SK-N-SH treated with all-trans-retinoic acid at 6 μM for 48 hours (cell line): ENCODE measurements around the gene GSX1.
"Not testable (repeated sequence)": the region's sequence is repeated elsewhere in the genome, so short reads cannot be mapped to it uniquely, and the experiment has no call there.

Experiments used
- ATAC-seq: fragments of 200-7000 bp; cut with Tn5 transposase; 3 replicates; pipeline ENCODE4 v1.9.1; 2020; ENCODE audit warnings: mild to moderate bottlenecking, moderate library complexity
- ARNTL ChIP-seq: fragments of 450-650 bp; formaldehyde crosslinking; IDR thresholded peaks from 2 replicates; pipeline ENCODE4 v1.5.0; 2020; ENCODE audit warnings: low read depth, mild to moderate bottlenecking, moderate library complexity, borderline replicate concordance
- BACH2 ChIP-seq: fragments of 250-450 bp; sonication (Bioruptor Pico); IDR thresholded peaks from 2 replicates; pipeline ENCODE4 v1.9.0; 2021; ENCODE audit warnings: mild to moderate bottlenecking, borderline replicate concordance
- CREB5 ChIP-seq: fragments of 250-450 bp; sonication (Bioruptor Pico); IDR thresholded peaks from 2 replicates; pipeline ENCODE4 v1.5.1; 2020; ENCODE audit warnings: low read depth, mild to moderate bottlenecking, moderate library complexity
- CSDC2 ChIP-seq: fragments of 250-450 bp; sonication (Bioruptor Pico); IDR thresholded peaks from 2 replicates; pipeline ENCODE4 v1.5.0; 2020; ENCODE audit warnings: mild to moderate bottlenecking, moderate library complexity
- CSRNP3 ChIP-seq: fragments of 250-450 bp; sonication (Bioruptor Pico); IDR thresholded peaks from 2 replicates; pipeline ENCODE4 v1.5.1; 2021; ENCODE audit warnings: mild to moderate bottlenecking, moderate library complexity
- GLIS3 ChIP-seq: fragments of 250-450 bp; sonication (Bioruptor Pico); IDR thresholded peaks from 2 replicates; pipeline ENCODE4 v1.5.0; 2020; ENCODE audit warnings: mild to moderate bottlenecking, moderate library complexity
- ISL1 ChIP-seq: fragments of 250-450 bp; sonication (Bioruptor Pico); IDR thresholded peaks from 2 replicates; pipeline ENCODE4 v2.1.2; 2022; ENCODE audit warnings: mild to moderate bottlenecking, moderate library complexity
- OSR1 ChIP-seq: fragments of 250-450 bp; sonication (Bioruptor Pico); IDR thresholded peaks from 2 replicates; pipeline ENCODE4 v1.8.0; 2022; ENCODE audit warnings: moderate library complexity, mild to moderate bottlenecking, inconsistent platforms
- PATZ1 ChIP-seq: fragments of 250-450 bp; sonication (Bioruptor Pico); IDR thresholded peaks from 2 replicates; pipeline ENCODE4 v1.8.0; 2020; ENCODE audit warnings: mild to moderate bottlenecking, moderate library complexity, borderline replicate concordance
- POU6F1 ChIP-seq: fragments of 250-450 bp; sonication (Bioruptor Pico); IDR thresholded peaks from 2 replicates; pipeline ENCODE4 v1.8.0; 2021; ENCODE audit warnings: low read depth, mild to moderate bottlenecking, moderate library complexity, borderline replicate concordance
- PPARA ChIP-seq: fragments of 250-450 bp; sonication (Bioruptor Pico); IDR thresholded peaks from 2 replicates; pipeline ENCODE4 v1.5.0; 2020; ENCODE audit warnings: mild to moderate bottlenecking, borderline replicate concordance
- SNAI2 ChIP-seq: fragments of 250-450 bp; sonication (Bioruptor Pico); IDR thresholded peaks from 2 replicates; pipeline ENCODE4 v1.5.0; 2020; ENCODE audit warnings: mild to moderate bottlenecking, moderate library complexity
- TCF4 ChIP-seq: fragments of 250-450 bp; sonication (Bioruptor Pico); IDR thresholded peaks from 2 replicates; pipeline ENCODE4 v1.8.0; 2021; ENCODE audit warnings: mild to moderate bottlenecking, moderate library complexity, borderline replicate concordance
- TOX ChIP-seq: fragments of 250-450 bp; sonication (Bioruptor Pico); IDR thresholded peaks from 2 replicates; pipeline ENCODE4 v1.8.0; 2021; ENCODE audit warnings: mild to moderate bottlenecking, moderate library complexity, borderline replicate concordance
- TSHZ2 ChIP-seq: fragments of 250-450 bp; sonication (Bioruptor Pico); IDR thresholded peaks from 2 replicates; pipeline ENCODE4 v1.5.0; 2020; ENCODE audit warnings: mild to moderate bottlenecking, moderate library complexity
- ZC3H10 ChIP-seq: fragments of 250-450 bp; sonication (Bioruptor Pico); IDR thresholded peaks from 2 replicates; pipeline ENCODE4 v1.5.1; 2021; ENCODE audit warnings: mild to moderate bottlenecking, moderate library complexity
- ZFP3 ChIP-seq: fragments of 250-450 bp; sonication (Bioruptor Pico); IDR thresholded peaks from 2 replicates; pipeline ENCODE4 v1.5.0; 2020; ENCODE audit warnings: mild to moderate bottlenecking, moderate library complexity
- ZFP30 ChIP-seq: fragments of 450-650 bp; formaldehyde crosslinking; IDR thresholded peaks from 2 replicates; pipeline ENCODE4 v1.5.0; 2022; ENCODE audit warnings: mild to moderate bottlenecking, moderate library complexity
- ZNF565 ChIP-seq: fragments of 450-650 bp; formaldehyde crosslinking; conservative IDR thresholded peaks from 2 replicates; pipeline ENCODE4 v1.5.0; 2020; ENCODE audit warnings: low read depth, mild to moderate bottlenecking, moderate library complexity

GSX1 gene

GRCh38 chr13:27813826-27814225 is 21.5 kb downstream of the GSX1 start:
- TF ChIP-seq BACH2 (CRISPR knock-in tag) (no peak), POU6F1 (CRISPR knock-in tag) (no peak)
- ATAC-seq: no peak

- ATAC-seq: not testable (repeated sequence)
Observed at GRCh38 chr13:27817832-27818231, 25.5 kb downstream of the GSX1 start.

GRCh38 chr13:27820524-27821482 is 28.5 kb downstream of the GSX1 start:
- TF ChIP-seq ZNF565 (CRISPR knock-in tag) (no peak), ISL1 (no peak), ZFP3 (CRISPR knock-in tag) (no peak), BACH2 (CRISPR knock-in tag) (no peak), OSR1 (CRISPR knock-in tag) (no peak), CREB5 (CRISPR knock-in tag) (no peak), PATZ1 (CRISPR knock-in tag) (no peak), CSRNP3 (CRISPR knock-in tag) (no peak), GLIS3 (no peak), ZC3H10 (CRISPR knock-in tag) (no peak), SNAI2 (CRISPR knock-in tag) (no peak), CSDC2 (CRISPR knock-in tag) (no peak), PPARA (CRISPR knock-in tag) (no peak), ZFP30 (CRISPR knock-in tag) (no peak)
- no peak for ATAC-seq

- no peak for ATAC-seq
- TF ChIP-seq TOX (CRISPR knock-in tag): no peak
- TF ChIP-seq CSRNP3 (CRISPR knock-in tag): no peak
- no peak for TF ChIP-seq TCF4 (CRISPR knock-in tag)
- no peak for TF ChIP-seq ZNF565 (CRISPR knock-in tag)
- no peak for TF ChIP-seq OSR1 (CRISPR knock-in tag)
- TF ChIP-seq BACH2 (CRISPR knock-in tag): no peak
- TF ChIP-seq ARNTL (CRISPR knock-in tag): no peak
- TF ChIP-seq TSHZ2 (CRISPR knock-in tag): no peak
- TF ChIP-seq ZFP30 (CRISPR knock-in tag): no peak
- TF ChIP-seq CREB5 (CRISPR knock-in tag): no peak
- no peak for TF ChIP-seq PPARA (CRISPR knock-in tag)
- TF ChIP-seq ZFP3 (CRISPR knock-in tag): no peak
- no peak for TF ChIP-seq ZC3H10 (CRISPR knock-in tag)
- no peak for TF ChIP-seq ISL1
- no peak for TF ChIP-seq POU6F1 (CRISPR knock-in tag)
- no peak for TF ChIP-seq CSDC2 (CRISPR knock-in tag)
Observed at GRCh38 chr13:27821566-27821965, 29.3 kb downstream of the GSX1 start.
